Prostate gland (tissue), 2 donors: Measurements from ENCODE around the gene CD83. TPM values are rescaled to one million over a fixed set of nuclear protein-coding genes. Genes with fewer than 3 reads are reported as not detected.

Experiments
- DNase-seq: peaks from one replicate; pipeline ENCODE4 v3.0.0-alpha.2; 2019; ENCODE audit warnings: low spot score
- H3K27ac ChIP-seq, 2 donors: fragments of 200-600 bp; sonication (generic); 2 replicates each; pipeline ENCODE4 v1.5.1; 2017 to 2019
- H3K27me3 ChIP-seq: fragments of 200-600 bp; sonication (generic); replicated peaks from 2 replicates; pipeline ENCODE4 v1.5.1; 2019; ENCODE audit not compliant: insufficient read depth
- H3K36me3 ChIP-seq, 2 donors: fragments of 200-600 bp; sonication (generic); 1 replicate in 1 of 2; 2 replicates in 1 of 2; pipeline versions ENCODE4 v1.5.1 to v1.8.1; 2017 to 2019
- H3K4me1 ChIP-seq: fragments of 200-600 bp; sonication (generic); replicated peaks from 2 replicates; pipeline ENCODE4 v1.5.1; 2019
- H3K4me3 ChIP-seq, 2 donors: fragments of 200-600 bp; sonication (generic); 2 replicates each; pipeline ENCODE4 v1.5.1; 2017 to 2019
- H3K9me3 ChIP-seq: fragments of 200-600 bp; sonication (generic); 2 replicates; pipeline ENCODE4 v1.5.1; 2017
- CTCF ChIP-seq, 4 experiments: fragments of 200-600 bp in 2 of 4; fragments of 450-650 bp in 2 of 4; sonication (generic) in 2 of 4; IDR thresholded peaks; 1 replicate in 3 of 4; 2 replicates in 1 of 4; pipeline ENCODE4 v1.5.1; 2016 to 2019; ENCODE audit warnings: antibody characterized with exemption in 4 of 4, mild to moderate bottlenecking in 2 of 4, moderate library complexity in 2 of 4
- POLR2A ChIP-seq: fragments of 450-650 bp; IDR thresholded peaks from one replicate; pipeline ENCODE4 v1.6.1; 2016; ENCODE audit warnings: antibody characterized with exemption, mild to moderate bottlenecking
- POLR2AphosphoS5 ChIP-seq: sonication (generic); formaldehyde crosslinking; IDR thresholded peaks from one replicate; pipeline ENCODE4 v1.6.1; 2017; ENCODE audit warnings: antibody characterized with exemption
- WGBS: methylation state at CpG from one replicate; pipeline ENCODE4 v1.1.5; 2018; 5-methylcytosine and 5-hydroxymethylcytosine counted together
- intact Hi-C: fragments of 100-400 bp; cut with DNase I; formaldehyde crosslinking; loops from one replicate; pipeline ENCODE4 v1.14.2; 2022
- small RNA-seq, 2 donors: library from RNA; depleted of rRNA; stranded (forward); fragments of <200 nt; gene quantifications; one replicate each; pipeline ENCODE3, GENCODE V24; 2016
- total RNA-seq, 2 donors: library from RNA; depleted of rRNA; stranded (reverse); fragments of >200 nt; gene quantifications; one replicate each; pipeline ENCODE4 v1.1.0, GENCODE V29; 2016

The CD83 gene
- total RNA-seq, 2 donors from 2014 or later, result 5.5 to 5.7 TPM

- intact Hi-C loops, result no loop called here
- TF ChIP-seq CTCF (IDR thresholded peaks at IDR 0.05) (no peak), POLR2AphosphoS5 (no peak), POLR2A (no peak)
- Histone ChIP-seq H3K27me3 (no peaks in the 10 kb centered on the region), H3K9me3 (no peaks in the 10 kb centered on the region), H3K4me1 (no peaks in the 10 kb centered on the region), H3K4me3 (no peak overlapping the region), H3K27ac (no peak overlapping the region), H3K36me3 (no peaks in the 10 kb centered on the region)
- no peak for DNase-seq
- WGBS, result 87% methylated on average over 6 of the region's 6 CpGs
These were observed 60.0 kb downstream of the CD83 start for GRCh38 chr6:14177413-14178082.

- intact Hi-C loops, result no loop called here
- 81% methylated on average over 5 of the region's 5 CpGs for WGBS
- Histone ChIP-seq H3K4me3 (no peak overlapping the region), H3K36me3 (no peaks in the 10 kb centered on the region), H3K9me3 (no peaks in the 10 kb centered on the region), H3K27me3 (no peaks in the 10 kb centered on the region), H3K4me1 (no peaks in the 10 kb centered on the region), H3K27ac (no peak overlapping the region)
- DNase-seq, result no peak
- TF ChIP-seq POLR2AphosphoS5 (no peak), POLR2A (no peak), CTCF (IDR thresholded peaks at IDR 0.05) (no peak)
These were observed 60.5 kb downstream of the CD83 start for GRCh38 chr6:14178083-14178445.

- H3K27ac ChIP-seq, result no peak overlapping the region
- H3K27me3 ChIP-seq, result no peaks in the 10 kb centered on the region
- H3K4me3 ChIP-seq, result no peak overlapping the region
- TF ChIP-seq POLR2A, result no peak
- TF ChIP-seq POLR2AphosphoS5, result no peak
- TF ChIP-seq CTCF (IDR thresholded peaks at IDR 0.05), result no peak
- no peaks in the 10 kb centered on the region for H3K4me1 ChIP-seq
- H3K9me3 ChIP-seq, result no peaks in the 10 kb centered on the region
- DNase-seq, result no peak
- 77% methylated on average over 2 of the region's 2 CpGs for WGBS
- no peaks in the 10 kb centered on the region for H3K36me3 ChIP-seq
- intact Hi-C loops, result no loop called here
These were observed 63.0 kb downstream of the CD83 start for GRCh38 chr6:14180609-14181008.

- intact Hi-C loops, result no loop called here
- TF ChIP-seq CTCF (IDR thresholded peaks at IDR 0.05) (no peak), POLR2AphosphoS5 (no peak), POLR2A (no peak)
- WGBS, result 62% methylated on average over 1 of the region's 1 CpG
These were observed 65.3 kb downstream of the CD83 start for GRCh38 chr6:14182916-14183315.

More at GRCh38 chr6:14182916-14183315, 65.3 kb downstream of the CD83 start:
- no peak overlapping the region for H3K4me3 ChIP-seq
- peaks cover 3% of the 10 kb centered on the region for H3K27me3 ChIP-seq
- no peak overlapping the region for H3K27ac ChIP-seq
- no peak for DNase-seq
- no peaks in the 10 kb centered on the region for H3K4me1 ChIP-seq
- no peaks in the 10 kb centered on the region for H3K9me3 ChIP-seq
- no peaks in the 10 kb centered on the region for H3K36me3 ChIP-seq

Small RNA genes lying within 50 kb of the gene (small RNA-seq; reads per million reads assigned to genes)
- 0 reads per million in 2 donors for gene RNU7-133P

Other genes starting within 250 kb of the CD83 start
- gene RNF182, start 192.8 kb upstream of the CD83 start, total RNA-seq, result 1 to 10 TPM in 1 of 2 donors, not detected in 1; 3.2 TPM